ENCODE measurements around the gene VPS18.

DNA sequence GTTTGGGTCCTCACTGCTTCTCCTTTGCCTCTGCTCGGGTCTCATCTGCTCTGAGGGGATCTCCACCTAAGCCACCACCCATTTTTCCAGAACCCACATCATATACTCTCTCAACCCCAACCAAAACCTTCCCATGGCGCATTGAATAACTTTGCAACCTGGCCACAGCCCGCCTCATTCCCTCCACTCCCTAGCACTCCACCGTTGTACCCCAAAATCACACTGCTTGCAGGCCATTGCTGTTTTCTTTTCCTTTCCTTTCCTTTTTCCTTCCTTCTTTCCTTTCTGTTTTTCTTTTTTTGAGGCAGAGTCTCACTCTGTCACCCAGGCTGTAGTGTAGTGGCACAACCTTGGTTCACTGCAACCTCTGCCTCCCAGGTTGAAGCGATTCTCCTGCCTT, 3.1 kb upstream of the VPS18 start:
- TF ChIP-seq, protein P1, sequence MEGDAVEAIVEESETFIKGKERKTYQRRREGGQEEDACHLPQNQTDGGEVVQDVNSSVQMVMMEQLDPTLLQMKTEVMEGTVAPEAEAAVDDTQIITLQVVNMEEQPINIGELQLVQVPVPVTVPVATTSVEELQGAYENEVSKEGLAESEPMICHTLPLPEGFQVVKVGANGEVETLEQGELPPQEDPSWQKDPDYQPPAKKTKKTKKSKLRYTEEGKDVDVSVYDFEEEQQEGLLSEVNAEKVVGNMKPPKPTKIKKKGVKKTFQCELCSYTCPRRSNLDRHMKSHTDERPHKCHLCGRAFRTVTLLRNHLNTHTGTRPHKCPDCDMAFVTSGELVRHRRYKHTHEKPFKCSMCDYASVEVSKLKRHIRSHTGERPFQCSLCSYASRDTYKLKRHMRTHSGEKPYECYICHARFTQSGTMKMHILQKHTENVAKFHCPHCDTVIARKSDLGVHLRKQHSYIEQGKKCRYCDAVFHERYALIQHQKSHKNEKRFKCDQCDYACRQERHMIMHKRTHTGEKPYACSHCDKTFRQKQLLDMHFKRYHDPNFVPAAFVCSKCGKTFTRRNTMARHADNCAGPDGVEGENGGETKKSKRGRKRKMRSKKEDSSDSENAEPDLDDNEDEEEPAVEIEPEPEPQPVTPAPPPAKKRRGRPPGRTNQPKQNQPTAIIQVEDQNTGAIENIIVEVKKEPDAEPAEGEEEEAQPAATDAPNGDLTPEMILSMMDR (IDR thresholded peaks at IDR 0.05) = no peak
- no peak for TF ChIP-seq POLR2A (IDR thresholded peaks at IDR 0.05)

All from Peyer's patch (tissue), 4 donors.